ENCODE measurements around the gene PRICKLE4. TPM values are rescaled to one million over a fixed set of nuclear protein-coding genes. Genes with fewer than 3 reads are reported as not detected.

The PRICKLE4 gene
- total RNA-seq, 1 donor from 2014 or later = 7.3 TPM

- ATAC-seq = no peak
- DNase-seq (ENCODE audit: low spot score) = no peak
Observed at GRCh38 chr6:41769376-41769775, 11.2 kb upstream of the PRICKLE4 start.

- ATAC-seq (no peak), DNase-seq (ENCODE audit: low spot score) (no peak)
Observed at GRCh38 chr6:41770381-41771057, 10.1 kb upstream of the PRICKLE4 start.

GRCh38 chr6:41771058-41771983 lies 9.3 kb upstream of the PRICKLE4 start:
- no peak for DNase-seq (ENCODE audit: low spot score)

GRCh38 chr6:41774841-41775240 lies 5.7 kb upstream of the PRICKLE4 start:
- ATAC-seq (no peak), DNase-seq (ENCODE audit: low spot score) (no peak)

More at GRCh38 chr6:41771058-41771983, 9.3 kb upstream of the PRICKLE4 start:
- no peak for ATAC-seq

GRCh38 chr6:41775293-41775882 lies 5.2 kb upstream of the PRICKLE4 start:
- no peak for ATAC-seq
- DNase-seq (ENCODE audit: low spot score) = no peak

GRCh38 chr6:41777551-41778285 lies 2.9 kb upstream of the PRICKLE4 start:
- DNase-seq (ENCODE audit: low spot score) (no peak), ATAC-seq (no peak)

- no peak for DNase-seq (ENCODE audit: low spot score)
- no peak for ATAC-seq
Observed at GRCh38 chr6:41778895-41779294, 1.7 kb upstream of the PRICKLE4 start.

- DNase-seq (ENCODE audit: low spot score) = peak; percentile 52
- ATAC-seq = no peak
Observed at GRCh38 chr6:41779336-41779735, 1.2 kb upstream of the PRICKLE4 start.

- ATAC-seq (peak; percentile 88), DNase-seq (ENCODE audit: low spot score) (peak; percentile 99)
Observed at GRCh38 chr6:41779788-41780550, 613 bp upstream of the PRICKLE4 start, which contains the start of gene FRS3. Gene FRS3 (minus strand): TSS chr6:41779900. CDS start chr6:41776987, 2,913 bp downstream.

GRCh38 chr6:41781366-41781730 lies 766 bp downstream of the PRICKLE4 start:
- ATAC-seq (peak; percentile 4), DNase-seq (ENCODE audit: low spot score) (no peak)

GRCh38 chr6:41783106-41783780 lies 2.7 kb downstream of the PRICKLE4 start:
- ATAC-seq (no peak), DNase-seq (ENCODE audit: low spot score) (no peak)

GRCh38 chr6:41784581-41785171 lies 4.1 kb downstream of the PRICKLE4 start:
- ATAC-seq (no peak), DNase-seq (ENCODE audit: low spot score) (no peak)

- DNase-seq (ENCODE audit: low spot score) (no peak), ATAC-seq (no peak)
Observed at GRCh38 chr6:41785254-41785653, 4.7 kb downstream of the PRICKLE4 start.

GRCh38 chr6:41785689-41786450 lies 5.3 kb downstream of the PRICKLE4 start:
- DNase-seq (ENCODE audit: low spot score) = no peak
- ATAC-seq = peak; percentile 1

- ATAC-seq (peak; percentile 89), DNase-seq (ENCODE audit: low spot score) (peak; percentile 90)
Observed at GRCh38 chr6:41786451-41787218, 6.1 kb downstream of the PRICKLE4 start.

- DNase-seq (ENCODE audit: low spot score) (peak; percentile 98), ATAC-seq (peak; percentile 84)
Observed at GRCh38 chr6:41787219-41787917, 6.8 kb downstream of the PRICKLE4 start, which contains the start of gene TOMM6. Gene TOMM6 (plus strand): TSS chr6:41787694. CDS start chr6:41787698, 4 bp downstream.

- ATAC-seq (no peak), DNase-seq (ENCODE audit: low spot score) (no peak)
Observed at GRCh38 chr6:41789390-41789724, 8.8 kb downstream of the PRICKLE4 start.
